ENCODE measurements around the gene SIK1.
"Not testable (repeated sequence)": the region's sequence is repeated elsewhere in the genome, so short reads cannot be mapped to it uniquely, and the experiment has no call there.

The SIK1 gene

GRCh38 chr21:43396788-43397438 is 30.0 kb downstream of the SIK1 start:
- DNase-seq (ENCODE audit: low read depth): not testable (repeated sequence)

- DNase-seq (ENCODE audit: low read depth): not testable (repeated sequence)
These were observed 43.6 kb downstream of the SIK1 start for GRCh38 chr21:43383351-43383750.

GRCh38 chr21:43382902-43383301 is 44.0 kb downstream of the SIK1 start:
- not testable (repeated sequence) for DNase-seq (ENCODE audit: low read depth)

- not testable (repeated sequence) for DNase-seq (ENCODE audit: low read depth)
These were observed 45.9 kb downstream of the SIK1 start for GRCh38 chr21:43380852-43381533.

GRCh38 chr21:43380337-43380736 is 46.6 kb downstream of the SIK1 start:
- not testable (repeated sequence) for DNase-seq (ENCODE audit: low read depth)

- DNase-seq (ENCODE audit: low read depth): not testable (repeated sequence)
These were observed 47.3 kb downstream of the SIK1 start for GRCh38 chr21:43379626-43380122.

GRCh38 chr21:43376478-43376882 is 50.5 kb downstream of the SIK1 start:
- DNase-seq (ENCODE audit: low read depth): no peak

GRCh38 chr21:43375837-43376477 is 51.0 kb downstream of the SIK1 start:
- DNase-seq (ENCODE audit: low read depth): no peak

- no peak for DNase-seq (ENCODE audit: low read depth)
These were observed 51.7 kb downstream of the SIK1 start for GRCh38 chr21:43375006-43375836.

- no peak for DNase-seq (ENCODE audit: low read depth)
These were observed 52.6 kb downstream of the SIK1 start for GRCh38 chr21:43374228-43374885.

GRCh38 chr21:43373362-43374227 is 53.3 kb downstream of the SIK1 start:
- no peak for DNase-seq (ENCODE audit: low read depth)

- no peak for DNase-seq (ENCODE audit: low read depth)
These were observed 54.1 kb downstream of the SIK1 start for GRCh38 chr21:43372663-43373361.

- DNase-seq (ENCODE audit: low read depth): no peak
These were observed 55.1 kb downstream of the SIK1 start for GRCh38 chr21:43371786-43372185.

- DNase-seq (ENCODE audit: low read depth): no peak
These were observed 55.9 kb downstream of the SIK1 start for GRCh38 chr21:43370888-43371570.

GRCh38 chr21:43370091-43370658 is 56.8 kb downstream of the SIK1 start:
- no peak for DNase-seq (ENCODE audit: low read depth)

- DNase-seq (ENCODE audit: low read depth): no peak
These were observed 57.3 kb downstream of the SIK1 start for GRCh38 chr21:43369596-43370090.

- DNase-seq (ENCODE audit: low read depth): no peak
These were observed 57.8 kb downstream of the SIK1 start for GRCh38 chr21:43369124-43369523.

GRCh38 chr21:43368685-43369084 is 58.2 kb downstream of the SIK1 start:
- no peak for DNase-seq (ENCODE audit: low read depth)

GRCh38 chr21:43367859-43368258 is 59.1 kb downstream of the SIK1 start:
- DNase-seq (ENCODE audit: low read depth): no peak

Measured in amniotic epithelial cell (primary cell).